Astrocyte (in vitro differentiated cells and primary cell): ENCODE data around the gene MAP1B.

Experiments
- EZH2 ChIP-seq: IDR thresholded peaks from 2 replicates; pipeline ENCODE4 v1.6.1; 2012; ENCODE audit warnings: mild to moderate bottlenecking, low read length, inconsistent platforms; ENCODE audit not compliant: insufficient read depth
- TF ChIP-seq, protein P1 (sequence below): IDR thresholded peaks from 2 replicates; pipeline ENCODE4 v1.5.1; 2011; ENCODE audit warnings: low read depth, mild to moderate bottlenecking, inconsistent platforms, low read length, moderate library complexity; ENCODE audit not compliant: insufficient read depth

DNA sequence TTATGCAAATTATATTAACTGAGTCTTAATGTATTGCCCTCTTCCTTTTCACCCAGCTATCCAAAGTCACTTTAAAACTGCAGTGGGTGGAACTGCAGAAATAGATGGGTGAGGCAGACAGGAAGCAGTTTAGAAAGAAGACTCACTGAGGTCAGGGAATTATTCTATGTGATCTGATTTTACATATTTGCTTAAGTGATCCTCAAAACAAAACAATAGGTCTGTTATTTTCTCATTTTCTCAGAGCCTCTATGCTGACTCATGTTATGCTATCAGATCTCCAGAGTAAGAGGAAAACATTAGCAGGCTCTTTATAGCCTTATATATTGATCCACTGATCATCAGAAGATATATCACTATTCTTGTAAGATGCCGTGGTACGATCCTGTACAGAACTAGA is 149.3 kb downstream of the MAP1B start:
- TF ChIP-seq, protein P1, sequence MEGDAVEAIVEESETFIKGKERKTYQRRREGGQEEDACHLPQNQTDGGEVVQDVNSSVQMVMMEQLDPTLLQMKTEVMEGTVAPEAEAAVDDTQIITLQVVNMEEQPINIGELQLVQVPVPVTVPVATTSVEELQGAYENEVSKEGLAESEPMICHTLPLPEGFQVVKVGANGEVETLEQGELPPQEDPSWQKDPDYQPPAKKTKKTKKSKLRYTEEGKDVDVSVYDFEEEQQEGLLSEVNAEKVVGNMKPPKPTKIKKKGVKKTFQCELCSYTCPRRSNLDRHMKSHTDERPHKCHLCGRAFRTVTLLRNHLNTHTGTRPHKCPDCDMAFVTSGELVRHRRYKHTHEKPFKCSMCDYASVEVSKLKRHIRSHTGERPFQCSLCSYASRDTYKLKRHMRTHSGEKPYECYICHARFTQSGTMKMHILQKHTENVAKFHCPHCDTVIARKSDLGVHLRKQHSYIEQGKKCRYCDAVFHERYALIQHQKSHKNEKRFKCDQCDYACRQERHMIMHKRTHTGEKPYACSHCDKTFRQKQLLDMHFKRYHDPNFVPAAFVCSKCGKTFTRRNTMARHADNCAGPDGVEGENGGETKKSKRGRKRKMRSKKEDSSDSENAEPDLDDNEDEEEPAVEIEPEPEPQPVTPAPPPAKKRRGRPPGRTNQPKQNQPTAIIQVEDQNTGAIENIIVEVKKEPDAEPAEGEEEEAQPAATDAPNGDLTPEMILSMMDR = no peak
- TF ChIP-seq EZH2 = no peak
